BE2C (cell line): ENCODE measurements around the gene F2R.

Source experiments
- DNase-seq: peaks from one replicate; pipeline ENCODE4 v3.0.0-alpha.2; 2020
- H3K27me3 ChIP-seq: fragments of 250-450 bp; sonication (Bioruptor Pico); 2 replicates; pipeline ENCODE4 v1.5.1; 2020; ENCODE audit warnings: mild to moderate bottlenecking
- H3K36me3 ChIP-seq: fragments of 250-450 bp; sonication (Bioruptor Pico); 2 replicates; pipeline ENCODE4 v1.5.1; 2020; ENCODE audit warnings: mild to moderate bottlenecking
- H3K4me1 ChIP-seq: fragments of 250-450 bp; sonication (Bioruptor Pico); 2 replicates; pipeline ENCODE4 v1.5.1; 2020
- H3K4me3 ChIP-seq: 2 replicates; pipeline ENCODE4 v1.5.1; 2011; ENCODE audit warnings: low read depth, low read length
- H3K9me3 ChIP-seq: fragments of 250-450 bp; sonication (Bioruptor Pico); 2 replicates; pipeline ENCODE4 v1.5.1; 2020
- CTCF ChIP-seq: IDR thresholded peaks from 2 replicates; pipeline ENCODE4 v1.5.1; 2012; ENCODE audit warnings: mild to moderate bottlenecking, low read depth, low read length

The F2R gene

GRCh38 chr5:76689321-76690036 lies 26.4 kb upstream of the F2R start:
- Histone ChIP-seq H3K36me3 (no peaks in the 10 kb centered on the region), H3K9me3 (no peaks in the 10 kb centered on the region), H3K4me3 (no peak overlapping the region), H3K27me3 (no peaks in the 10 kb centered on the region), H3K4me1 (no peaks in the 10 kb centered on the region)
- no peak for TF ChIP-seq CTCF
- DNase-seq = no peak

- Histone ChIP-seq H3K9me3 (no peaks in the 10 kb centered on the region), H3K36me3 (no peaks in the 10 kb centered on the region), H3K27me3 (peaks cover under 1% of the 10 kb centered on the region; the same call in 1 of the 2 replicates), H3K4me3 (no peak overlapping the region), H3K4me1 (no peaks in the 10 kb centered on the region)
- no peak for TF ChIP-seq CTCF
- DNase-seq = no peak
Observed at GRCh38 chr5:76690037-76690679, 25.8 kb upstream of the F2R start.

GRCh38 chr5:76690704-76691466 lies 25.0 kb upstream of the F2R start:
- no peaks in the 10 kb centered on the region for H3K36me3 ChIP-seq
- TF ChIP-seq CTCF = no peak
- H3K4me3 ChIP-seq = no peak overlapping the region
- no peaks in the 10 kb centered on the region for H3K4me1 ChIP-seq
- H3K9me3 ChIP-seq = no peaks in the 10 kb centered on the region
- H3K27me3 ChIP-seq = peaks cover 4% of the 10 kb centered on the region
- DNase-seq = no peak

- Histone ChIP-seq H3K9me3 (no peaks in the 10 kb centered on the region), H3K4me1 (no peaks in the 10 kb centered on the region), H3K36me3 (no peaks in the 10 kb centered on the region), H3K4me3 (no peak overlapping the region), H3K27me3 (peaks cover 10% of the 10 kb centered on the region)
- no peak for TF ChIP-seq CTCF
- DNase-seq = no peak
Observed at GRCh38 chr5:76691467-76692273, 24.3 kb upstream of the F2R start.

GRCh38 chr5:76692274-76692540 lies 23.7 kb upstream of the F2R start:
- H3K9me3 ChIP-seq = no peaks in the 10 kb centered on the region
- H3K4me1 ChIP-seq = no peaks in the 10 kb centered on the region
- TF ChIP-seq CTCF = no peak
- H3K4me3 ChIP-seq = no peak overlapping the region
- no peaks in the 10 kb centered on the region for H3K36me3 ChIP-seq
- no peak for DNase-seq
- H3K27me3 ChIP-seq = peaks cover 13% of the 10 kb centered on the region
